ENCODE data around the gene PRPF38B. TPM values are rescaled to one million over a fixed set of nuclear protein-coding genes. Genes with fewer than 3 reads are reported as not detected.

PRPF38B gene
- total RNA-seq, 1 donor from 2014 or later, result 21.1 TPM

GRCh38 chr1:108716437-108717230 is 24.5 kb downstream of the PRPF38B start:
- no peak for DNase-seq (ENCODE audit: low read depth)

- no peak for DNase-seq (ENCODE audit: low read depth)
Observed at GRCh38 chr1:108717774-108718316, 25.7 kb downstream of the PRPF38B start.

DNA sequence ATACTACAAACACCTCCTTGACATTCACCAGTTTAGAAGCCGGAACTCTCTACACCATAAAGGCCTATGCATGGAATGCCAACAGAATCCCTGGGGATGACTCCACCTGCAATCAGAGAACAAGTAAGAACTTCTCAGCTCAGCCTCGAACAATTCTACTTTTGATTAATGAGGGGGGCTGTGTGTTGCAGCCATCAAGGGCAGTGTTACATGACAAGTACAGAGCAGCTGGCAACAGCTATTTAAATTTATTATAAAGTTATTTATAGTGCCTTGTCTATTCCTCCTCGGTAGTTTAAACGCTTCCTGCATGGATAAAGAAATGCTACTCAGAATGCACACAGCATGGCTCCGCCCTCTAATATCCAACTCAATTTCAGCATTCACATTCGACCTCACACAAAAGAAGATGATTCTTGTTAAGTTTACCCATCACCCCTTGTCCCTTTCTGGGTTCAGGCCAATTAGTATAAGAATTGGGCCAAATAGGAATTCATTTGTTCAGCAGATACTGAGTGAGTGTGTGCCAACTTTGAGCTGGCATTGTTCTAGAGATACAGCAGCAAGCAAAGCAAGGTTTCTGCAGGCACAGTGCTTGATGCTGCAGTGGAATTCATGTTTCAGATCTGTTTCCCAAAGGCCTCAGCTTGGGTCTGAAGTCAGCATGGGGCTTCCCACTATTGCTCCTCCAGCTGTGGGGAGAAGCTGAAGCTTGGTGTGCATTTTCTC is 27.0 kb downstream of the PRPF38B start:
- DNase-seq (ENCODE audit: low read depth), result peak; percentile 32

GRCh38 chr1:108719656-108720435 is 27.7 kb downstream of the PRPF38B start:
- peak; percentile 84 for DNase-seq (ENCODE audit: low read depth)

- DNase-seq (ENCODE audit: low read depth), result no peak
Observed at GRCh38 chr1:108722292-108722691, 30.2 kb downstream of the PRPF38B start.

DNA sequence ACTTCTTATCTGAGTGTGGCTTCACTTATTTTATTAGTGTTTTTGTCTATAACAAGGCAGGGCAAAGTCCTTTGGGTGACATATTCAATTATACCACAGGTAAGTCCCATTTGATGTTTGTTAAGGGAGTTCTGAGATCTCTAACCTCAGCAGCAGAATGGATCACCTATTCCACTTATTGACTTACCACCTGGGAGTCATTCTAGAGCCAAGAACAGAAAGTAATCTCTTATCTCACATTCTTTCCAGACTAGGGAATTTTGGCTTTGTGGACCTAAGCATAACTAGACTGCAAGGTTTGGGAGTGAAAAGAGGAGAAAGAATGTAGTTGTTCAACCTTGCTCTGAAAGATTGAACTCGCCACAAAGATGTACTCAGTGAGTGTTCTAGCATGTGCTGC is 33.8 kb downstream of the PRPF38B start:
- no peak for DNase-seq (ENCODE audit: low read depth)

- DNase-seq (ENCODE audit: low read depth), result no peak
Observed at GRCh38 chr1:108728327-108728923, 36.3 kb downstream of the PRPF38B start.

DNA sequence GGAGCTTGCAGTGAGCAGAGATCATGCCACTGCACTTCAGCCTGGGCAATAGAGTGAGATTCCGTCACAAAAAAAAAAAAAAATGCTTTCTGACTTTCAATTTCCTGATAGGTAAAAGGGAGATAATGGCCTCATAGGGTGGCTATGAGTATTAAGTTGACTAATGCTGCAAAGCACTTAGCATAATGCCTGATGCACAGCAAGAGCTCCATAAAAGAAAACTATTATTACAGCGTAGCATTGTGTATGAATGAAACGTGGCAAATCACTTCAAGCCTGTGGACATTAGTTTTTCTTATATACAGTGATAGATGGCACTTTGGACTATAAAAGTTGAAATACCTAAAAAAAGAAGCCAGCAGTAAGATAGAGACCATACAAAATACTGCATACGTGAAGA is 37.4 kb downstream of the PRPF38B start:
- no peak for DNase-seq (ENCODE audit: low read depth)

- no peak for DNase-seq (ENCODE audit: low read depth)
Observed at GRCh38 chr1:108732398-108732797, 40.3 kb downstream of the PRPF38B start.

DNA sequence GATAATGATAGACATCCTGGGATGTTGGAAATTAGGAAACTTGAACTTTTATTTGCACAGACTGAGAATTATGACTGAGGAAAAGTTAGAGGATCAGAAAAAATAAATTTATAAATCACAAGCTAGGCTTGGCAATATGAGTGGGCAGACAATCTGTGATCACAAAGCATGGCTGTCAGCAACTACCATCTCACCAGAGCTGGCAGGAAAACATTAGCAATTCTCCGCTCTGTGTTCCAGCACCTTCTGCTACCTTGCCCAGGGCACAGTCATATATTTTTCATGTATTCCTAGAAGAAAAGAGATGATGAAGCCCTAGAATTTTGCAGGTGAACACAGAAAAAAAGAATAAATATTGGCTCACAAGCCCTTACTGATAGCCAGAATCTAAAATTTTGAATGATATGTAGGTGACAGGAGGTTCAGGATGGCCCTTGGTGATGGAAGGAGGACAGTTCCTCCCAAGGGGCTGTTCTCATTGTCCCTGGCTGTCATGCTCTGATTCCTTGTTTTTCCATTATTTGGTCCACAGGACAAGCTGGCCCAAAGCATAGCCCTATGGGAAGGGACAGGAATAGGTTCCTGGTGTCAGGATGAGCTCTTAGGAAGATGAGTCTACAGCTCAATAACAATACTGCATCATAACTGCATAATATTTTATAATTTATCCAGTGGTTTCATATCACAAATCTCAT is 42.2 kb downstream of the PRPF38B start:
- no peak for DNase-seq (ENCODE audit: low read depth)

DNA sequence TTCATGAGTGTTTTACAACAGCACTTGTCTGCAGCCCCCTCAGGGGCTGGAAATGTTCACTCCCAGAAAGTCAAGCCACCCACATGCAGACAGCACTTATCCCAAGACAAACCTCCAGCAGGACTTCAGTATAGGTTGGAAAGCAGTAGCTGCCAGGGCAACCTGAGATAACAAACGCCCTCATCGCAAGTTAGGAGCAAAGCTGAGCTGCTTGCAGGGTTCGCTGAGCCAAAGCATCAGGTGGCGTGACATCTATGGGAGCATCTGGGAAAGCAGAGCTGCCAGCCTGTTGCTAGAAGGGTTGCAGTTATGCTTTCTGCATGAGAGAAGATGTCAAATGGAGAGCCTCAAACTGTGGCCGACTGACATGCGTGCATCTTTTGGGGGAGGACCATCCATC is 50.1 kb downstream of the PRPF38B start:
- no peak for DNase-seq (ENCODE audit: low read depth)

- no peak for DNase-seq (ENCODE audit: low read depth)
Observed at GRCh38 chr1:108745980-108746381, 53.9 kb downstream of the PRPF38B start.

GRCh38 chr1:108746382-108747170 is 54.5 kb downstream of the PRPF38B start, which contains the start of gene STXBP3:
TSS of gene STXBP3 (plus strand) at chr1:108746674. CDS start at chr1:108746738, 64 bp downstream.
- peak; percentile 97 for DNase-seq (ENCODE audit: low read depth)

DNA sequence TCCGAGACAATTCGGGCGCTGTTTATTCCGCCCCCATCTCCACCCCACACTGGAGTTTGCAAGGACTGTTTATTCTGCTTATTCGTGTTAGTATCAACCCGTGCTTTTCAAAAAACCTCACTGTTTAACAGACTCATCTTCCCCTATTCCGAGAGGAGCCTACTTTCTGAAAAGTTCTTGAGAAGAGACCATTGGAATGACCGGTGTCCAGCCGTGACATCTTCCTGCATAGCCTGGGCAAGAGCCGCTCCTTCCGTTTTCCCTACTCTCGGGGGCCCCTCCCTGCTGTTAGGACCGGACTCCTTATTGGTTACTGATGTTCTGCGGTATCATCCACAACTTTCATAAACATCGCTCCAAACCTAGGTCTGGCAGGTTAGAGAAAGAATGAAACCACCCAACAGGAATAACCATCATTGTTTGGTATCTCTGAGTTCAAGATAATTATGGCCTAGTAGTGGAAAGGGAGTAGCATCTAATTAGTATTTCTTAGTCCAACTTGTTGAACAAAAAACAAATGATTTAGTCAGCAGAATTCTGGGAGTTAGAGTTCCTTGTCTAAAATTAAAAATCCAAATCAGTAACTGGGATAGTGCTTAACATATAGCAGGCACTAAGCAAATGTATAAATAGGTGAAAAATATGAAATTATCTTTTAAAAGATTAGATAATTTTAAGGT is 55.2 kb downstream of the PRPF38B start:
- peak; percentile 85 for DNase-seq (ENCODE audit: low read depth)

DNA sequence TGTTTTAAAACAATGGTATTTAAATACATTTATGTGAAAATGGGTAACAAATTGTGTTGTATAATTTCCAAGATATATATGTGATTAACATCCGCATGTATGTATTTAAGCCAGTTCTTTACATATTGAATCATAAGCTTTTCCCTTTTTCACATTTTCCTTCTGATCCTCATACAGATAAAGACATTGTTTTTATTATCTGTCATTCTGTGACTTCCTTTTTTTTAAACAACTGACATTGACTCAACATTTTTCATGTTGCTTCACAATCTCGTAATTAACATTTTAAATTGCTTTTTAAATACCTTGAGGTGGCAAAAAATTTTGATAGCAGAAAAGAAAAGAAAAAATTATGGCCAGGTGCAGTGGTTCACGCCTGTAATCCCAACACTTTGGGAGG is 55.8 kb downstream of the PRPF38B start:
- no peak for DNase-seq (ENCODE audit: low read depth)

DNA sequence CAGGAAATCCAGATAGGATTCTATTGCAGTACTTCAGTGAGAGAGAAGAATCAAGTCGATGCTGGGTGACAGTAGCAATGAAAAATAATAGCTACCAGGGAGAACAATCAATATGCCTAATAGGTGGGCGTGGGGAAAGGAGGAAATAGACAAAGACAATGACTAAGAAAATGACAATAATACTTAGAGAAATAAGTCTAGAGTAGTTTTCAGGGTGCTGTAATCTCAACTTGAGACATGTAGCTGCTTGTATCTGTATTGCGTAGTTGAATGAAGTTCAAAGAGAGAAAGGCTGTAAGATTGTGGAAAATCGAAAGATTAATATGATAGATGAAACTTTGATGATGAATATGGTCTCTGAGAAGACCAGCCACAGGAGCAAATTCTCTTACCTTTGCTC is 57.0 kb downstream of the PRPF38B start:
- no peak for DNase-seq (ENCODE audit: low read depth)

DNA sequence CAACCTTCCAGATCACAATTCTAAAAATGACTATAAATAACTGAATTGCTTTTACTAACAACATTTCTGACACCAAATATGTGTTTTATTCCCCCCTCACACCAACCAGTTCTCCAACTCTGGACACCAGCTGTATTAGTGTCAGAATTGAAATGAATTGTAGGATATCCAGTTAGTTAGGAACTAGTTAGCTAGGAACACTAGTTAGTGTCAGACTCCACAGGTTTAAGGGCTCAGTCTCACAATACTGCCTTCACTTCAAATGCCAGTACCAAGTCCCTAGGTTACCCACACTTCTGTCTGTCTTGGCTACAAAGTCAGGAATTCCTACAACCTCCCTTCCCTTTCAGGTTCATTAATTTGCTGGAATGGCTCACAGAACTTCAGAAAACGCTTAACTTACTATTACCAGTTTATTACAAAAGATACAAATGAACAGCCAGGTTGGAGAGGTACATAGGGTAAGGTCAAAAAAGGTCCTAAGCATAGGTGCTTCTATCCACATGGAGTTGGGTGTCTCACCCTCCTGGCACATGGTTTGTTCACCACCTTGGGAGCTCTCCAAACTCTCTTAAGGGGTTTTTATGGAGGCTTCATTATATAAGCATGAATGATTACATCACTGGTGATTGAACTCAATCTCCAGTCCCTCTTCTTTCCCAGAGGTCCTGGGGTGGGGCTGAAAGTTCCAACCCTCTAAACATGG is 58.5 kb downstream of the PRPF38B start:
- no peak for DNase-seq (ENCODE audit: low read depth)

Measured in myocyte (in vitro differentiated cells).